ENCODE results near the gene CHDH. TPM values are rescaled to one million over a fixed set of nuclear protein-coding genes. Genes with fewer than 3 reads are reported as not detected.

Gene CHDH
- total and polyA plus RNA-seq, 7 experiments from 2014 or later: 0.05 to 1.3 (median 0.27) TPM; not detected in 2

Other genes with a start within 250 kb of the CHDH start
- gene IL17RB, start 149 bp upstream of the CHDH start, total RNA-seq: 1 to 10 TPM in 1 of 5 experiments, under 1 TPM in 1, not detected in 3; 0.71 to 6.0 TPM
- gene IL17RB, start 149 bp upstream of the CHDH start, polyA plus RNA-seq: under 1 TPM; 0.22 to 0.47 TPM
- gene ACTR8, start 35.7 kb upstream of the CHDH start, total RNA-seq: 10 to 100 TPM; 18.4 to 49.8 (median 41.5) TPM
- 10 to 100 TPM; 17.9 to 19.5 TPM for gene ACTR8, start 35.7 kb upstream of the CHDH start, polyA plus RNA-seq
- gene SELENOK, start 45.4 kb upstream of the CHDH start, total RNA-seq: 100 to 1,000 TPM in 1 of 5 experiments, 10 to 100 TPM in 4; 33.6 to 104 (median 45.4) TPM
- 100 to 1,000 TPM; 132 to 142 TPM for gene SELENOK, start 45.4 kb upstream of the CHDH start, polyA plus RNA-seq